WTC11 (cell line): ENCODE data around the gene PLCG2. TPM values are rescaled to one million over a fixed set of nuclear protein-coding genes. Genes with fewer than 3 reads are reported as not detected.
A peak's percentile ranks its signal among the peaks of the same experiment; 100 is the strongest.

ENCODE experiments used
- ATAC-seq: fragments of 200-7000 bp; cut with Tn5 transposase; 2 replicates; pipeline ENCODE4 v1.10.0; 2021; ENCODE audit warnings: mild to moderate bottlenecking, moderate library complexity
- CTCF ChIA-PET: fragments of 300-600 bp; sonication (Branson Sonifier 250); formaldehyde crosslinking; loops from one replicate; lab custom pipeline; 2021; ENCODE audit warnings: antibody characterized with exemption; lab: Charles Lee
- POLR2A ChIA-PET: fragments of 350-600 bp; sonication (Branson Sonifier 250); formaldehyde crosslinking; loops from one replicate; lab custom pipeline; 2021; ENCODE audit warnings: antibody characterized with exemption; lab: Charles Lee
- DNase-seq: peaks from one replicate; pipeline ENCODE4 v3.0.0; 2021; ENCODE audit warnings: low spot score
- H3K27ac Mint-ChIP-seq: 2 replicates; pipeline ENCODE4 v1.8.0; 2021; ENCODE audit warnings: mixed read lengths
- H3K27me3 Mint-ChIP-seq: 2 replicates; pipeline ENCODE4 v1.8.0; 2021; ENCODE audit warnings: low read depth, mild to moderate bottlenecking, moderate library complexity, mixed read lengths
- H3K36me3 Mint-ChIP-seq: 2 replicates; pipeline ENCODE4 v1.8.0; 2021; ENCODE audit warnings: mixed read lengths
- H3K4me1 Mint-ChIP-seq: 2 replicates; pipeline ENCODE4 v1.8.0; 2022; ENCODE audit warnings: mixed read lengths
- H3K4me3 Mint-ChIP-seq: 2 replicates; pipeline ENCODE4 v1.8.0; 2021; ENCODE audit warnings: mild to moderate bottlenecking, moderate library complexity, mixed read lengths
- H3K9me3 Mint-ChIP-seq: 2 replicates; pipeline ENCODE4 v1.8.0; 2021; ENCODE audit warnings: mixed read lengths
- AFF4 ChIP-seq: sonication (generic); formaldehyde crosslinking; IDR thresholded peaks from 2 replicates; pipeline ENCODE4 v1.8.1; 2023; ENCODE audit warnings: mild to moderate bottlenecking, missing genetic modification reagents, borderline replicate concordance
- CDX4 ChIP-seq: fragments of 250-450 bp; sonication (Bioruptor Pico); IDR thresholded peaks from 2 replicates; pipeline ENCODE4 v1.9.0; 2021; ENCODE audit warnings: moderate library complexity, mild to moderate bottlenecking, inconsistent platforms, borderline replicate concordance
- E2F1 ChIP-seq: sonication (generic); formaldehyde crosslinking; IDR thresholded peaks from 2 replicates; pipeline ENCODE4 v1.8.0; 2022; ENCODE audit warnings: mild to moderate bottlenecking, missing genetic modification reagents
- ELF4 ChIP-seq: sonication (generic); formaldehyde crosslinking; IDR thresholded peaks from 2 replicates; pipeline ENCODE4 v1.8.1; 2022; ENCODE audit warnings: low read depth, mild to moderate bottlenecking, moderate library complexity, missing genetic modification reagents
- FOXK1 ChIP-seq: sonication (generic); formaldehyde crosslinking; IDR thresholded peaks from 2 replicates; pipeline ENCODE4 v1.8.0; 2022; ENCODE audit warnings: mild to moderate bottlenecking, moderate library complexity, missing genetic modification reagents
- MAX ChIP-seq: sonication (generic); formaldehyde crosslinking; IDR thresholded peaks from 2 replicates; pipeline ENCODE4 v1.8.0; 2022; ENCODE audit warnings: mild to moderate bottlenecking, missing genetic modification reagents
- RELA ChIP-seq: sonication (generic); formaldehyde crosslinking; IDR thresholded peaks from 2 replicates; pipeline ENCODE4 v1.8.1; 2022; ENCODE audit warnings: missing genetic modification reagents, mild to moderate bottlenecking, borderline replicate concordance
- SP1 ChIP-seq: sonication (generic); formaldehyde crosslinking; conservative IDR thresholded peaks from 2 replicates; pipeline ENCODE4 v1.8.1; 2022; ENCODE audit warnings: missing genetic modification reagents
- USF1 ChIP-seq: sonication (generic); formaldehyde crosslinking; IDR thresholded peaks from 2 replicates; pipeline ENCODE4 v1.8.0; 2022; ENCODE audit warnings: mild to moderate bottlenecking, missing genetic modification reagents
- ZNF317 ChIP-seq: sonication (generic); formaldehyde crosslinking; IDR thresholded peaks from 2 replicates; pipeline ENCODE4 v1.8.1; 2023; ENCODE audit warnings: low read depth, mild to moderate bottlenecking, moderate library complexity, missing genetic modification reagents, borderline replicate concordance
- ZNF396 ChIP-seq: fragments of 250-450 bp; sonication (Bioruptor Pico); IDR thresholded peaks from 2 replicates; pipeline ENCODE4 v1.8.0; 2021; ENCODE audit warnings: mild to moderate bottlenecking, moderate library complexity, borderline replicate concordance
- ZNF532 ChIP-seq: fragments of 250-450 bp; sonication (Bioruptor Pico); IDR thresholded peaks from 2 replicates; pipeline ENCODE4 v1.9.0; 2021; ENCODE audit warnings: mild to moderate bottlenecking, borderline replicate concordance
- total RNA-seq: library from RNA; stranded (reverse); gene quantifications from 3 replicates; pipeline ENCODE4 v1.2.3, GENCODE V29; 2021

The PLCG2 gene
- total RNA-seq, 1 experiment from 2014 or later, result 7.0 TPM

- CTCF ChIA-PET, result no interaction called here
- Mint-ChIP-seq H3K4me1 (peaks cover 16% of the 10 kb centered on the region), H3K36me3 (no peaks in the 10 kb centered on the region), H3K27ac (no peak overlapping the region), H3K27me3 (peaks cover 14% of the 10 kb centered on the region), H3K9me3 (no peaks in the 10 kb centered on the region; the same call in 1 of the 2 replicates), H3K4me3 (no peak overlapping the region)
- POLR2A ChIA-PET, result no interaction called here
- no peak for ATAC-seq
- TF ChIP-seq E2F1 (CRISPR knock-in tag), result no peak
- no peak for TF ChIP-seq AFF4
- TF ChIP-seq SP1 (CRISPR knock-in tag), result no peak
- TF ChIP-seq ZNF317 (CRISPR knock-in tag), result no peak
- no peak for DNase-seq
These were observed 34.7 kb upstream of the PLCG2 start for GRCh38 chr16:81744385-81744784.

- ChIA-PET POLR2A (no interaction called here), CTCF (interaction anchor here (0.8 to 0.9 kb wide), 2 partner anchors 15 to 135 kb away, joined by 3 to 5 read pairs; no protein-coding TSS in a partner anchor)
- no peak for DNase-seq
- ATAC-seq, result 0 out of 2 replicates have a peak, but pooled peaks have one; percentile 6
- Mint-ChIP-seq H3K9me3 (no peaks in the 10 kb centered on the region; the same call in 1 of the 2 replicates), H3K4me1 (peaks cover 16% of the 10 kb centered on the region), H3K36me3 (no peaks in the 10 kb centered on the region), H3K27ac (no peak overlapping the region), H3K27me3 (peaks cover 14% of the 10 kb centered on the region), H3K4me3 (no peak overlapping the region)
- peak; percentile 38; the same call in 1 of the 2 replicates for TF ChIP-seq USF1 (CRISPR knock-in tag)
- TF ChIP-seq ELF4 (CRISPR knock-in tag), result no peak
These were observed 34.2 kb upstream of the PLCG2 start for GRCh38 chr16:81744911-81745310.

GRCh38 chr16:81745704-81746558 lies 33.2 kb upstream of the PLCG2 start:
- Mint-ChIP-seq H3K27me3 (peaks cover 13% of the 10 kb centered on the region), H3K36me3 (no peaks in the 10 kb centered on the region), H3K9me3 (no peaks in the 10 kb centered on the region; the same call in 1 of the 2 replicates), H3K4me3 (peak overlapping the region; percentile 69), H3K27ac (no peak overlapping the region), H3K4me1 (peaks cover 16% of the 10 kb centered on the region)
- DNase-seq (peak; percentile 71), ATAC-seq (peak; percentile 82)
- CTCF ChIA-PET, result interaction anchor here (0.8 to 0.9 kb wide), 2 partner anchors 16 to 134 kb away, joined by 3 to 5 read pairs; no protein-coding TSS in a partner anchor
- POLR2A ChIA-PET, result no interaction called here
- TF ChIP-seq ZNF396 (CRISPR knock-in tag), result no peak
- TF ChIP-seq MAX (CRISPR knock-in tag), result peak; percentile 56; the same call in 1 of the 2 replicates
- no peak for TF ChIP-seq RELA (CRISPR knock-in tag)
- 0 out of 2 replicates have a peak, but pooled peaks have one; percentile 51 for TF ChIP-seq FOXK1
- TF ChIP-seq CDX4 (CRISPR knock-in tag), result no peak
- TF ChIP-seq ZNF532 (CRISPR knock-in tag), result no peak
